GM21786 (cell line): ENCODE data around the gene GRAMD1B.
A peak's percentile ranks its signal among the peaks of the same experiment; 100 is the strongest.

Source experiments
- ATAC-seq: cut with Tn5 transposase; IDR thresholded peaks from one replicate; pipeline ENCODE4 v1.9.1; 2021; ENCODE audit not compliant: unreplicated experiment

GRAMD1B gene

DNA sequence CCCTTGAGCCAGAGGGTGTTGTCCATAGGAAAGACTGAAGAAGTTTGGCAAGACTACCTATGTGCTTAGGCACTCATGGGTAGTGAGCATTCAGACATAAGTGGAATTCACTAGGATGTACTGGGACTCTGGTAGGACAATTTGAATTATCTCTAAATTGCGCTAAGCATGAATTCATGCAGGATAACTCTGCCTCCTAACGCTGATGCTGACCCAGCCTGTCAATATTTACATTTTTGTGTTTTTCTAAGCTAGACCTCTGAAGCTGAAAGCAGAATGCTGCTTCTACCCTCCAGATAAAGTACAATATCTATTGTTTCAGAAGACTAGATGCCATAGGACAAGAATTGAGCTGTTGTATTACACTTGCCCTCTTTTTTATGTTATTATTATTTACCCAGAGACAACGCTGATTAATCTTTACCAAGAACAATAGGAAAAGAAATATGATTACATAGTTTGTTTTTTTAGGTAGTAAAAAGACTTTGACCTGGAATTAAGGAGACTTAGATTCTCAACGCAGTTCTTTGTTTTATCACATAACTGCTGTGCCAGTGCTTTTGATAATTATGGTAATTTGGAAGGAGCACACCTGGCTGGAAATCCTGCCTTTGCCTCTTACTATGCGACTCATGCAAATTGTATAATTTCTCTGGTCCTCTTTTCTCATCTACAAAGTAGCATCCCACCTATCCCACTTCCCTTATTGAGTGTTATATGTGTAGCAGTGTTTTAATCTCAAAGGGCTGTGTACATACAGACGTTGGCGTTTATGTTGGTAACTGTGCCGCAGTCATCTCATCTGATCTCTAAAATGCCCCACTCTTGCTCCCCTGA lies 21.2 kb upstream of the GRAMD1B start:
- no peak for ATAC-seq

DNA sequence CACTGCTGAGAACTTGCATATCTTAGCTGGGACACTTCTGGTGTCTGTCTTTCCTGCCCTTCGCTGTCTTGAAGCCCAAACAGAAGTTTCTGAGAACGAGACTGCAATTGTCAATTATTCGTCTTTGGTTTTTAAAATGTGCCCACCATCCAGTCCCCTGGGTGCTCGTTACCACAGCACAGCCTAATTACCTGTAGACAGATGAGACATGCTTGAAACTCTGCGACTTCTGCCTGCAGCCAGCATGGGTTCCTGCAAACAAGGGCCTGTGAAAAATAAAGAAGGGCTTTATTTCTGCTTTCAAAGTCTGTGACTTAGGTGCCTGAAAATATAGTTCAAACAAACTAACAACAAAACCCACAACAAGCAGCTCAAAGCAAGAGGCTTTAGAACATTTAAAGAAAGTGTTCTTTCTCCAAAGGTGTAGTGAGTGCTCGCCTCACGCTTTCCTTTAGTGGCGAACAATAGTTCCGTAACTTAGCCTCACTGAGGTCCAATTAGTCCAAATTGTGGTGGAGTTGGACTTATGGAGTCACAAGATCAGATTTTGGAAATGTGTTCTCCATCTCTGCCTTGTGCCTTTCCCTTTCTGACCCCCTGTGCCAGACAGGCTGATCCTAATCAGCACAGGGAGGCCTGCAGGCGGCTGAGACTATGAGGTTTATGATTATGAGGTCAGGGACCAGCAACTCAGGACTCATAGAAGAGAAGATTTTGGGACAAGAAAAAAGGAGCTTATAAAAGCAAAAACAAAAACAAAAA lies 20.4 kb upstream of the GRAMD1B start:
- no peak for ATAC-seq

DNA sequence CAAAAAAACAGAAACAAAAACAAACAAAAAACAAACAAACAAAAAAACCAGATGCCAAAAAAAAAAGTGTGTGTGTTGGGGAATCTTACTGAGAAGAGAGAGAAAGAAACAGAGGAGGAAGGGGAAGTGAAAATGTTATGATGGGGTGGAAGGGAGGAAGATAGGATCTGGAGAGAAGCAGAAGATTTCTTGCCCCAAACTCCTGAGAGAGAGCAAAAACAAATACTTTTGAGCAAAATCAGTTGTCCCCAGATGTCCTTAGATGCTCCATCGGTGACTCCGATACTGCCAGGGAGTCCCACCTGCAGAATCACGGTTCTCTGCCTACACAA lies 19.9 kb upstream of the GRAMD1B start:
- no peak for ATAC-seq

DNA sequence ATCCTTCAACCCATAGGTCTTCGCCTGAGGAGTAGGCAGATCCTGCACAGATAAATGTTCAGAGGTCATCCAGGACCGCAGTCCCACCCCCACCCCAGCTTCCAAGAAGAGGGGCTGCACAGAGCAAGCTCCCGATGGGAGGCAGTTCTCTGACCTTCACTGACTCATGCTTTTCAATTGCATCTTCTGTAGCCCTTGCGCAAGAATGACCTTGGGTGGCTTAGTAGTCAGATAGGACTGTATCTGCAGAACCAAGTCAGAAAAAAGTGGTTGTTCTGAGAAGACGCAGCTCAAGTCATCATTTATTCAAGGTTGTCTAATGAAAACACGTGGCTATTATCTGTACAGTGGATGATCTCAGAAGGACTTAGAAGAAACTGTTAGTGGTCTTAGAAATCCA lies 16.4 kb upstream of the GRAMD1B start:
- ATAC-seq = no peak

DNA sequence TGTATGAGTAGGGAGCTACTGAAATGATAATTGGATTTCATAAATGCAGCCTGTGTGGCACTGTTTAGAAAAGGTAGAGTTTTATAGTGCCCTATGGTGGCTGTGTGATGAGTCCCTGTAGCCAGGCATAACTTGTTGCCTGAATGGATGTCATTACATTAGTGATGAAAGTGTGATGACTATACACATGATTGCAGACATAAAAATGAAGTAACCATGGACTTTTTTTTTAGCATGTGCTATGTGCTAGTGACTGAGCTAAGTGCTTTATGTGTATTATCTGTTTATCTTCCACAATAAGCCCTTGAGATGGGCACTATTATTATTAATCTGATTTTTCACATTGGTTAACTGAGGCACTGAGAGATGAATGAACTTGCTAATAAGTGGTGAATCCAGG lies 13.5 kb upstream of the GRAMD1B start:
- no peak for ATAC-seq

DNA sequence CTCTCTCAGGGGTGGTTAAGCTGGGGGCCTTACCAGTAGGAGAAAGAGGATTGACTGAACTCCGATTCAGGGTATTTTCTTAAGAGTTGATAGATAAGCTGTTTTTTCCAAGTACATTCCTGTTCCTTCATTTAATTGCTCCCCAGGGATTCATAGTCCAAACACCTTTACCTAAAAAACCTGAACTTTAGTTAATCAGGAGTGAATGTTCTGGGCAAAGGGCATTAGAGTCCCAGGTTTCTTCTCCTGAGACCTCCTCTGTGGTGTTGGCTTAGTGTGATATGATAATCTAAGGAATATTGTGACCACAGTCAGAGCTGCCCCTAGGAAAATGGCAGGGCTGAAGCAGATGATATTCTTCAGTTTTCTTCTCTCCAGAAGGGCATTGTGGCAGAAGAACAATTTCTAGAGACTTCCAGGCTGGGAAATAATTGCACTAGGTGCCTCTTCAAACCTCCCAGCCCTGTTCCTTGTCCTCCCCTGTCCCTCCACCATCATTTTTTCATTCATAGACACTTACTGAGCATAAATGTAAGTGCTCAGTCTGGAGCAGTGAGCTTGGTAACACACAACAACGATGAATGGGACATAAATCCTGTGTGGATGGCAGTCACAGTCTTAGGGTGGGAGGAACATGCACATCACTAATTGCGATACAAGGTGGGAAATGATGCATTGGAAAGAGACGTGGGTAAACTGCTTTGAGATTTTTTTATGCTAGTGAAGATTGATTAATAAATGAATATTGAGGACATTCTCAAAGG lies 11.5 kb upstream of the GRAMD1B start:
- no peak for ATAC-seq

DNA sequence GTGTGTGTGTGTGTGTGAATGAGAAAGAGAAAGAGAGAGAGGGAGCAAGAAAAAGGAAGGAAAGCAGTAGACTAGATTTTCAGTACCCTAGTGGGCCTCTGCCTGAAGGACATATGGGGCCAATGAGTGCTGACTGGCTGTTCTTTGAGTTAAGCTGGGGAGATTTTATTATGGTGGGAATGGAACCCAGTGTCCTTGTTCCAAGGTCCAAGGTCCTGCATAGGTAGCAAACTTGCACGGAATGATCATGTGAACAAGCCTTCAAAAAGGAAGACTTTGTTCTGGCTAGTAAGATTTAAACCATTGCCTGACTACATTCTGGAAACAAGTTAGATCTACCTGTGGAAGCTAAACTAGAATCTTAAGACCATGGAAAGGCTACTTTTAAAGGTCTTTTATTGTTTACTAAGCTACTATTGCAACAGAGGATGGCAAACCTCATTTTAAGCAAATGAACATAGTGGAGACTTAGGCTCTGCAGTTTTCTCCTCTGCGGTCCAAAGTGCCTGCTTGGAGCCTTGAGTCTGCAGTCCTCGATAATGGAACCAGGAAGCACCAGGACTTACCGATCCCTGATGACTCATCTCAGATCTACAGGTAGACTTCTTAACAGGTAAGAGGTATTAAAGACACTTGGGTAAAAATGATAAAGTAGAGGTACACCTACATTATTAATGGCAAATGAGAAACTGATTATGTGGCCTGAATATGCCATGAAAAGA lies 10.2 kb upstream of the GRAMD1B start:
- ATAC-seq = no peak

DNA sequence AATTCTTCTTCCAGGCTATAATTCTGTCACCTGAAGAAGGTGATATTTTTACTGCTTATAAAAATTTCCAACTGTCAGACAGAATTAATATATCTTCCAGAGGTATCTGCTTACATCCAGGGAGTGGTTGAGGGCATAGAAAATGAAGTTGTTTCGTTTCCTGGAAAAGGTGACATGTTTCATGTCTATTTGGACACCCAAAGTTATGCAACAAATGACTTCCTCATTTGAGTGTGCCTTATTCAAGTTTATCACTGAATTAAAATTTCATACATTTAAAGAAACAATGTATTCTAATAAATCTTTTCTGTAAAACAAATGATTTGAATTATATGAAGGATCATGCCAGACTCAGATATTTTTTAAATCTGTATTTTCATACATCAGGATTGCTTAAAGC lies 8.5 kb upstream of the GRAMD1B start:
- no peak for ATAC-seq

DNA sequence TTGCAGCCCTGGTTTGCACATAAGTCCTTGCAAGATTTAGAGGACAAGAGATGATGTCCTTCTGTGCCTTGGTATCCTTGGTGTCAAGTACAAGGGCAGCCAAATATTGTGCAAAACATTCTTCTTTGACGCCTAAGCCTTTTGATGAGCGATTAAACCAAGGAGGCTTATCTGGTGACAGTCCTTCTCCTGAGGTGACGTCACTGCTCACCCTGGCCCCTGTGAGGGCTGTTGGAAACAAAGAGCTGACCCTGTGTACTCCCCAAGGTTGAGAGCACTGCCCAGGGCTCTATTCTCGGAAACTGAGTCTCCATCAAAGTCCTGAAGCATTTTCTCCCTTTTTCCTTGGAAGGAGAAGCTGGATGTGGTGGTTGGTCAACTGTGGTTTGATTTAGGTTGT lies 4.7 kb upstream of the GRAMD1B start:
- no peak for ATAC-seq

DNA sequence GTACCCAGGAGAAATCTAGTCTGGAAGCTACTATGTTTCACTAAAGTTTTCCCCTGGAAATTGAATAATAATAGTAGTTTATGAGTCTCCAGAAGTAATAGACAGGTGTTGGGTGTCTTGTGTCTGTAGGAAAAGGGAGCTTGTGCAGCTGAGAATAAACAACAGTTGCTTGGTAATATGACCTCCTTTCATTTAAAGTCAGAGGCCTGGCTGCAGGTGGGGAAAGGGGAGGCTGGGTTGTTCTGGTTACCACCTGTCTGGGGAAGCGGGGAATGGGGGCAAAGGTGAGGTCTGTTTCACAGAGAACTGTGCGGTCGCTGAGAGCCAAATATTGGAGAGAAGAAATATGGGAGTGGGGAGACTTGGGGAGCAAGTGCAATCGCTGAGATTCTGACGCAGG lies 3.3 kb upstream of the GRAMD1B start:
- ATAC-seq = no peak

DNA sequence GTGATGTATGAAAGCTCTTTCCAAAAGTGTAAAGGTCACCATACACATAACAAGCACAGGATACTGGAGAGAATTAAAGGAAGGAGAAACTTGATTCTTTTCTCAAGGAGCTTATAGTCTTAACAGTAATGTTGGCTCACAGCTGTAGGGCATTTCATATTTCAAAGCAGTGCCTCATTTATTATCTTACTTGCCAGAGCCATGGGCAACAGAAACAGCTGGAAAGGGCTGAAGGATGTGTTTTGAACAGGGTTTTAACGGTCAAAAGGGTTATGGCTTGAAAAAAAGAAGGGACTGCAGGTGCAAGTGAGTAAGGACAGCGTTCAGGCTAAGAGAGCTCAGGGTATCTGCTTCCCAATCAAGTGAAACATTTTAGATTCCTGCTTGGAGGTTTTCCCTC lies 2.7 kb upstream of the GRAMD1B start:
- no peak for ATAC-seq

DNA sequence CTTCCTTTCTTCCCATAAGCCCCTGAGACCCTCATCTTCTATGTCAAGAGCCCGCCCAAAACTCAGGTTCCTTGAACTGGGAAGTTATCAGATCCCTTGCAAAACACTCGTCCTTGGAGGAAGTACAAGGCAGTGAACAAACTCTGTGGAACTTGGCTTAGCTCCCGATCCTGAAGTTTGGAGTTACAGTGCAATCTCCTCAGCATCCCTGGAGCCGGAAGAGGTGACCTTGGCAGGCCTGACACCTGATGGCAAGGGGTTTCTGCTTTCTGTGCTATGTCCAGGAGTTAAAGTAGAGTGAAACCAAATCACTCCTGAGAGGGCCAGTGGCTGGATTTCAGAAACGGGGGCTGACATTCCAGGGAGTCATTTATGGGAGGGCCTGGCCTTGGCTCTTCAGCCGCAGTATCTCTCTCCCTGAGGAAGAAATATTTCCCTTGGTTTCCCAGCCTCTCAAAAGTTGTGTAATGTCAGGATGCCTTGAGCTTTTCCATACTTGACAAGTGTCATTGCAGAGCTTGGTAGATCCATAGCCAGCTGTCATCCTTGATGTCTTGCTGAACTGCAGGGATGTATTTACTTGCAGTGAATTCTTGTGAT lies 1.9 kb upstream of the GRAMD1B start:
- no peak for ATAC-seq

DNA sequence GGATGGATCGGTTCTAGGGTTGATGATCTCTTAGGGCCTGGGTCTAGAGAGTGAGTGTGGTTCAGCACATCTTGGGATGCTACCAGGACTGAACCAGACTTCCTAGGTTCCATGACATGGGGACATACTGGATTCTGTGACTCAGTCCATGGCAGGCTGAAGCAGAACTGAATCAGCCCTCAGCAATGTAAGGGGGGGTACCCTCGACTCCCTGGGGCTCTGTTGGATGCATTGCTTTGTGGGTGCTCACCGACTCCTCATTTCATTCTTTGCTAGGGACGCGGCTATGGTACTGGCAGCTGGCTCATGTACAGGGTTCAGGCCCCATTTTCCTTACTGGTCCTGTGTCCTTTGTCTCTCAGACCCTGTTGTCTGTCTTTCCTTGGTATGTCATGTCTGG lies 733 bp upstream of the GRAMD1B start:
- no peak for ATAC-seq

DNA sequence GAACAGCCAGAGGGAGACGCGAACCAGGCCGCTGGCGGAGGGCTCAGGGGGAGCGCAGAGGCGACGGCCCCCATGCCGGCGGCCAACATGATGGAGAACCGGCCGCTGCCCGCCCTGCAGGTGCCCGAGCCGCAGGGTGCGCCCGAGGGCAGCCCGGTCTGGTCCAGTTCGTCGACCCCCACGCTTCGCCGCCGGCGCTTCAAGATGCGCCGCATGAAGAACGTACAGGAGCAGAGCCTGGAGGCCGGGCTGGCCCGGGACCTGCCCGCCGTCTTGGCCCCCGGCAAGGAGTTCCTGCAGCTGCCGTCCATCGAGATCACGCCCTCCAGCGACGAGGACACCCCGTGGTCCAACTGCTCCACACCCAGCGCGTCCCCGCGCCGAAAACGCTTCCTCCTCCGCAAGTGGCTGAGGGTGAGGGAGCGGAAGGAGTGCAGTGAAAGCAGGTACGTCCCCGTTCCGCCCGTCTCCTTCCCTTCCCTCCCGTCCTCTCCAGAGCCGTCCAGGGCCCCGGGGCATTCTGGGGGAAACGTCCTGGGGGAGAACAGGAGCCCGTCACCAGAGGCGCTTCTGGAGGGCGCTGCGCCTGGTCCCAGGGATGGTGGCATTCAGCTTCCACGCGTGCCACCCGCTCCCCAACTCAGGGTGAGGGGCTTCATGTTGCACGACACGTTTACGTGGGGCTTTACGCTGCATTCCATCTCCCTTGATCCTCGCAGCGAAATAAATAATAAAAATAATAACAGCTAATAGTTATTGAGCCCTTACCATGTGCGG lies 840 bp downstream of the GRAMD1B start:
- peak; percentile 33 for ATAC-seq

DNA sequence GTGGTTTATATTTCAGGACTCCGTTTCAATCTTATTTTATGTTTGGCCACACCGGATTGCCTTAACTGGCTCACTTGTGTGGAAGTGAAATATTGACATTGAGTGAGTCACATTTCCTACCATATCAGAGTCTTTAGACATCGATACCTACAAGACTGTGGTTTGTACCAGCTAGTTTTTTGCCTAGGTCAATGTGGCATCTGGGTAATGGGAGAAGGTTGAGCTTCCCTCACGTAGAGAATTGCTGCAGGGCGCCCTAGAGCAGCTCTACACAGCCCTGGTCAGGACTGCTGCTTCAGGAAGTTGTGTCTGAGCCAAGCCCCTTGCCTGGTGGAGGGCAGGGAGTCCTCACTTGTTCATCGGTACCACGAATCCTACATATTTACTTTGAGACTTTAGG lies 1.6 kb downstream of the GRAMD1B start:
- no peak for ATAC-seq

DNA sequence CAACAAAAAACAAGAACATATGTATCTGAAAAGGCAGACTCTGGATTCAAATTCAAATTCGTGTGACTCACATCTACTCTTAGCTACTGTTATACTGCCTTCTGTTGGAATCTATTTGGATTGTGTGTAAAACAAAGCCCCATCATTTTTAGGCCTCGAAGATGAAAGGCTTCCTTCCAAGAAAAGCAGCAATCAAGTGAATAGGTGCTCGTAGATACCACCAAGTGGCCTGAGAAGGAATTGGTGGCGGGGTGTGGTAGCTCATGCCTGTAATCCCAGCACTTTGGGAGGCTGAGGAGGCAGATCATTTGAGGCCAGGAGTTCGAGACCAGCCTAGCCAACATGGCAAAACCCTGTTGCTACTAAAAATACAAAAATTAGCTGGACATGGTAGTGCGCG lies 4.2 kb downstream of the GRAMD1B start:
- no peak for ATAC-seq

DNA sequence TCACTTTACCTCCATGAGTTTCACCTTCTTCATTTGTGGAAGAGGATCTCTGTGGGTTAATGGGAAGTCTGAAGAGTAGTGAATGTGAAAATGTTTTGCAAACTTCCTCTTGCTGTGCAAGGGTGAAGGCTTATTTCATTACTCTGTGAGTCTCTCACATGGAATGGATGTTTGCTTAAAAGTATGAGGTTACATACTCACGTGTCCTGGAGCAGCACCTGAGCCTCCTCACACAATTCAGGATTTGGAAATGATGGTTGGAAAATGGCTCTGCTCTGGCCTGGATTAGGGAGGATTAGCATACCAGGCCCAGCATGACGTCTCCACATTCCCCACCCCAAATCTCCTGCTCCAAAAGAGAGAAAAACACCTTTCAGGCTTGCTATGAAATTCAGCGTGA lies 4.8 kb downstream of the GRAMD1B start:
- ATAC-seq = no peak

DNA sequence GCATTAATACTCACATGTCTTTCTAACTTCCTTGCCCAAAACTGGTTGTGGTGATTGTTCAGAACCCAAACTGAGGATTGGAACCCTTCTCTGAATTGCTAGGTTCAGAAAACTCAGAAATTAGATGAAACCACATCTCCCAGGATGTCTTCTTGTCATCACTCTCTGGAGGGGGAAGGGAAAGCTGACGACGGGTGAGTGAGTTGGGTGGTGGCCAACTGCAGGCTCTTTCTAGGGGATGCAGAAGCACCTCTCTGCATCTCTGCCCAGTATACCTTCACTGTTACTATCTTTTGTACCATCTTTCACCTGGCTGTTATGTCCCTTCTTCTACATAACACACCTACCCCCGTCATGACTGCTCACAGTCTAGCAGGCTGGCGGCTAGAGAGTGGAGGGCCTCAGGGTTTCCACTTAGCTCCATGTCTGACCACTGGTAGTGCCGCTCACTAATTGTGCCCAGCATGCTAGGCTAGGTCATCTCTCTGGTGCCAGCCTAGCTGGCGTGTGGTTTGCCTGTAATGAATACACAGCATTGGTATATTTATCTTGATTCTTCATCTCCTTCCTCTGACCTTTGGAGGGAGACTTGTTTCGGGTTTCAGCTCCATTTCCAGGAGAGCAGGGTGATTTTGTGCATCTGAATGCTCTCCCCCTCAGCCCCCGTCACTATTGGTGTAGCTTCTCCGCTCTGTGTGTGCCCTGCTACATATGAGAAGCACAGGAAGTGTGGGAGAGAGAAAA lies 7.3 kb downstream of the GRAMD1B start:
- no peak for ATAC-seq

DNA sequence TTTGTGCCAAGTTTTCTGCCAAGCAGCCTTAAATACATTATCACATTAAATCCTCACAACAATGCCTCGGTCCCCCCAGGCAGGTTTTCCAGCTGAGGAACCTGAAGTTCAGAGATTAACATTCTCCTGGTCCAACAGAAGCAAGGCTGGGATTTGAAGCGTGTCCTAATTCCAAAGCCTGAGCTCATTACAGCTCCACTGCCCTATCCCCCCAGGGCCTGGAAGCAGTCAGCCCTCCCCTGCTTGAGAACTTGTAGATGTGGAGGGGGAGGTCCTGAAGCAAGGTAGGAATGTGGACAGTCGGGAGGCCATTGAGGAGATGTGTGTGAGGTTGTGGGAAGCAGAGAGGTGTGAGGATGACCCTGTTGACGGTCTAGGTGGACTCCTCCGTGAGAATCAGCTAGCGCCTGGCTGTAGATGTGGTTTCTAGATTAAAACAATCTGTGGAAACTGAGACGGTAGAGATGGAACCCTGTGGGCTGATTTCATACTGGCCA lies 8.1 kb downstream of the GRAMD1B start:
- no peak for ATAC-seq
